Measurements from ENCODE around the gene BTF3L4.

DNA sequence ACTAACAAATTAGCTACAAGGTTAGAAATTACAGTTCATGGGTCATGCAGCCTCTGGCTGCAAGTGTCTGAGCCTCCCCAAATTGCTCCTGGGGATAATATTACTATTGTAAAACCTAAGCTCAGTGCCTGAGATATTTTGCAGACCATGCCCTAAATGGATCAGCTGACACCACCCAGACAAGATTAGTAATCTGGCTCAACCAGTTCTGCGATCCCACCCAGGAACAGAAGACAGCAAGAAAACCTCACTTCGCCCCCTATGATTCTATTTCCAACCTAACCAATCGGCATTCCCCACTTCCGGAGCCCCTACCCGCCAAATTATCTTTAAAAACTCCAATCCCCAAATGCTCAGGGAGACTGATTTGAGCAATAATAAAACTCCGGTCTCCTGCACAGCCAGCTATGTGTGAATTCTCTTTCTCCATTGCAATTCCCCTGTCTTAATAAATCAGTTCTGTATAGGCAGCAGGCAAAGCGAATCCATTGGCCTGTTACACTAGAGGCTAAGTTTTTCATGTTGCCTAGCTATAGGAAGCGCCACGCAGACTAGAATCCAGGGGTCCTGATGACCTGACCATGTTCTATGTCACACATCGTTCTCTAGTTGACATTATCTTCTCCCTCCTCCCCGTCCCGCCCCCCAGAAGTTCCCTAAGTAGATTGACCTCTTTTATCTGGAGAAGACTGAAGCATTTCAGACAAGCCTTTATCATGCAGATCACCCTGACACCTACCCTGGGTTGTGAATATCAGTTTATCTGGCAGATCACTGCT lies 63.4 kb downstream of the BTF3L4 start:
- TF ChIP-seq CTCF (IDR thresholded peaks at IDR 0.05; ENCODE audit: low read length) (no peak), EZH2 (IDR thresholded peaks at IDR 0.05; ENCODE audit: borderline replicate concordance, low read length) (no peak)
